Loucy (cell line): Measurements from ENCODE around the gene STK35.

Experiments
- EZH2phosphoT487 ChIP-seq: fragments of 200-600 bp; IDR thresholded peaks from 2 replicates; pipeline ENCODE4 v1.6.1; 2018; ENCODE audit warnings: antibody characterized with exemption, mild to moderate bottlenecking, moderate library complexity, borderline replicate concordance
- TF ChIP-seq, protein P1 (sequence below): fragments of 200-600 bp; sonication (generic); conservative IDR thresholded peaks from 2 replicates; pipeline ENCODE4 v1.5.1; 2014; ENCODE audit warnings: mild to moderate bottlenecking, antibody characterized with exemption, low read length

DNA sequence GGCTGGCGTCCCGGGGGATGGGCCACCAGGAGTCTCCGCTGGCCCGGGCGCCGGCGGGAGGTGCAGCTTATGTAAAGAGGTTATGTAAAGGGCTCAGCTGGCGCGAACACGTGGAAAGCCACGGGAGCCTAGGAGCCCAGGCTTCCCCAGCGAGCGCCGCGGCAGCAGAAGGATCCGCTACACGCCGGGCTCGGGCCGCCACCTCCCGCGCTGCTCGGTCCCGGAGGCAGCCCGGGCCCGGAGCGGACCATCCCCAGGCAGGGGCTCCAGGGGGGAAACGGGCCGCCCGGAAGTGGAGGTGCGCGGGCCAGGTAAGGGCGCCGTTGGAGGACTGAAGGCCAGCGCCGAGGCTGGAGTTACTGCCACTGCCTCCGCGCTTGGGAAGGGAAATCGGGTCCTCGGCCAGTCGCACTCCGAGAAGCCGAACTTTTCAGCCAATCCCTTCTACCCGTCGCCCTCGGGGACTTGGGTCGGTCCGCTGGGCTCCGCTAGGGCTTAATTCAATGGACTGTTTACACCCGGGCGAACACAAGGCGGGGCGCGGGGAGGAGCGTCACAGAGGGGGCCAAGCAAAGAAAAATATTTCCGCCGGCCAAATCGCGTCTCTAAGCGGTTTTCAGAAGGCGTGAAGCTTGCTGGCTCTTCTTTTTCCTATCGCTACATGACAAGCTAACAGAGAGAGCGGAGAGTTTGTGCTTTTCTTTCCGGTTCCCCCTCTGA lies 398 bp downstream of the STK35 start:
- TF ChIP-seq, protein P1, sequence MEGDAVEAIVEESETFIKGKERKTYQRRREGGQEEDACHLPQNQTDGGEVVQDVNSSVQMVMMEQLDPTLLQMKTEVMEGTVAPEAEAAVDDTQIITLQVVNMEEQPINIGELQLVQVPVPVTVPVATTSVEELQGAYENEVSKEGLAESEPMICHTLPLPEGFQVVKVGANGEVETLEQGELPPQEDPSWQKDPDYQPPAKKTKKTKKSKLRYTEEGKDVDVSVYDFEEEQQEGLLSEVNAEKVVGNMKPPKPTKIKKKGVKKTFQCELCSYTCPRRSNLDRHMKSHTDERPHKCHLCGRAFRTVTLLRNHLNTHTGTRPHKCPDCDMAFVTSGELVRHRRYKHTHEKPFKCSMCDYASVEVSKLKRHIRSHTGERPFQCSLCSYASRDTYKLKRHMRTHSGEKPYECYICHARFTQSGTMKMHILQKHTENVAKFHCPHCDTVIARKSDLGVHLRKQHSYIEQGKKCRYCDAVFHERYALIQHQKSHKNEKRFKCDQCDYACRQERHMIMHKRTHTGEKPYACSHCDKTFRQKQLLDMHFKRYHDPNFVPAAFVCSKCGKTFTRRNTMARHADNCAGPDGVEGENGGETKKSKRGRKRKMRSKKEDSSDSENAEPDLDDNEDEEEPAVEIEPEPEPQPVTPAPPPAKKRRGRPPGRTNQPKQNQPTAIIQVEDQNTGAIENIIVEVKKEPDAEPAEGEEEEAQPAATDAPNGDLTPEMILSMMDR, result no peak
- TF ChIP-seq EZH2phosphoT487, result no peak
